Neural cell (in vitro differentiated cells): ENCODE measurements around the gene LRRC9. TPM values are rescaled to one million over a fixed set of nuclear protein-coding genes. Genes with fewer than 3 reads are reported as not detected.

Source experiments
- H2AFZ ChIP-seq: fragments of 200-600, 300-800 bp; sonication (generic), shearing (Covaris generic); 2 replicates; pipeline ENCODE4 v1.6.0; 2014; ENCODE audit warnings: low read depth, mild to moderate bottlenecking, antibody characterized with exemption, low read length, moderate library complexity
- H3F3A ChIP-seq: fragments of 200-600 bp; shearing (Covaris generic); 2 replicates; pipeline ENCODE4 v1.6.1; 2016; ENCODE audit warnings: mild to moderate bottlenecking, moderate library complexity, mixed read lengths, antibody characterized with exemption, low read length; ENCODE audit not compliant: insufficient read depth, poor library complexity, severe bottlenecking
- H3K27ac ChIP-seq: fragments of 200-600, 300-800 bp; sonication (generic), shearing (Covaris generic); 2 replicates; pipeline ENCODE4 v1.5.1; 2014; ENCODE audit warnings: mild to moderate bottlenecking, low read length, moderate library complexity
- H3K27me3 ChIP-seq: fragments of 300-800, 200-600 bp; sonication (generic), shearing (Covaris generic); 2 replicates; pipeline ENCODE4 v1.6.0; 2014; ENCODE audit warnings: mild to moderate bottlenecking, low read depth, low read length, moderate library complexity; ENCODE audit not compliant: insufficient read depth
- H3K36me3 ChIP-seq: fragments of 300-800, 200-600 bp; sonication (generic), shearing (Covaris generic); 2 replicates; pipeline ENCODE4 v1.5.1; 2014; ENCODE audit warnings: mild to moderate bottlenecking, antibody characterized with exemption, low read length, moderate library complexity; ENCODE audit not compliant: insufficient read depth
- H3K4me2 ChIP-seq: fragments of 300-800, 200-600 bp; sonication (generic), shearing (Covaris generic); 2 replicates; pipeline ENCODE4 v1.6.0; 2014; ENCODE audit warnings: mild to moderate bottlenecking, low read length
- H3K4me3 ChIP-seq: fragments of 300-800, 200-600 bp; sonication (generic), shearing (Covaris generic); 2 replicates; pipeline ENCODE4 v1.5.1; 2014; ENCODE audit warnings: mild to moderate bottlenecking, low read length, moderate library complexity
- H3K79me2 ChIP-seq: fragments of 200-600 bp; shearing (Covaris generic); replicated peaks from 2 replicates; pipeline ENCODE4 v1.6.0; 2014; ENCODE audit warnings: mild to moderate bottlenecking, low read length, moderate library complexity; ENCODE audit not compliant: insufficient read depth
- H3K9ac ChIP-seq: fragments of 300-800, 200-600 bp; sonication (generic), shearing (Covaris generic); 2 replicates; pipeline ENCODE4 v1.6.1; 2016; ENCODE audit warnings: mild to moderate bottlenecking, low read length, mixed read lengths
- H3K9me2 ChIP-seq: fragments of 200-600 bp; shearing (Covaris generic); 2 replicates; pipeline ENCODE4 v1.6.1; 2016; ENCODE audit warnings: mild to moderate bottlenecking, low read length, mixed read lengths; ENCODE audit not compliant: insufficient read depth
- H3K9me3 ChIP-seq: fragments of 200-600, 300-800 bp; sonication (generic), shearing (Covaris generic); 2 replicates; pipeline ENCODE4 v1.6.1; 2016; ENCODE audit warnings: mild to moderate bottlenecking, mixed run types, low read length, moderate library complexity, mixed read lengths
- H4K20me1 ChIP-seq: fragments of 200-600 bp; shearing (Covaris generic); 2 replicates; pipeline ENCODE4 v1.6.1; 2016; ENCODE audit warnings: mild to moderate bottlenecking, mixed run types; ENCODE audit not compliant: insufficient read depth
- CTCF ChIP-seq: fragments of 450-650 bp; IDR thresholded peaks from 2 replicates; pipeline ENCODE4 v1.5.1; 2014; ENCODE audit warnings: antibody characterized with exemption, mild to moderate bottlenecking, moderate library complexity; ENCODE audit not compliant: poor library complexity, severe bottlenecking
- EP300 ChIP-seq: fragments of 450-650 bp; conservative IDR thresholded peaks from 2 replicates; pipeline ENCODE4 v1.6.1; 2014; ENCODE audit warnings: antibody characterized with exemption, mild to moderate bottlenecking, moderate library complexity; ENCODE audit not compliant: poor library complexity, severe bottlenecking
- EZH2 ChIP-seq: fragments of 200-600, 300-800 bp; shearing (Covaris generic), sonication (generic); IDR thresholded peaks from 2 replicates; pipeline ENCODE4 v1.6.1; 2014; ENCODE audit warnings: antibody characterized with exemption, low read length, borderline replicate concordance, mild to moderate bottlenecking; ENCODE audit not compliant: insufficient read depth, poor library complexity, severe bottlenecking
- MXI1 ChIP-seq: fragments of 450-650 bp; conservative IDR thresholded peaks from 2 replicates; pipeline ENCODE4 v1.6.1; 2014; ENCODE audit warnings: antibody characterized with exemption, mild to moderate bottlenecking; ENCODE audit not compliant: poor library complexity, severe bottlenecking
- POLR2AphosphoS5 ChIP-seq: IDR thresholded peaks from 2 replicates; pipeline ENCODE4 v1.6.1; 2012
- RAD21 ChIP-seq: fragments of 450-650 bp; conservative IDR thresholded peaks from 2 replicates; pipeline ENCODE4 v1.6.1; 2014; ENCODE audit warnings: antibody characterized with exemption, mild to moderate bottlenecking, moderate library complexity
- REST ChIP-seq: IDR thresholded peaks from 2 replicates; pipeline ENCODE4 v1.6.1; 2012; ENCODE audit warnings: borderline replicate concordance
- SMC3 ChIP-seq: fragments of 450-650 bp; conservative IDR thresholded peaks from 2 replicates; pipeline ENCODE4 v1.6.1; 2014; ENCODE audit warnings: antibody characterized with exemption, mild to moderate bottlenecking, moderate library complexity; ENCODE audit not compliant: poor library complexity
- TAF1 ChIP-seq: IDR thresholded peaks from 2 replicates; pipeline ENCODE4 v1.6.1; 2012; ENCODE audit warnings: low read depth
- polyA plus RNA-seq: library from polyadenylated mRNA; depleted of rRNA; stranded (reverse); fragments of >200 nt; gene quantifications from 2 replicates; pipeline ENCODE4 v1.2.3, GENCODE V29; 2014

Gene LRRC9
- polyA plus RNA-seq, 1 donor from 2014 or later = 1.3 TPM

GRCh38 chr14:59890676-59891075 lies 29.3 kb upstream of the LRRC9 start:
- Histone ChIP-seq H2AFZ (no peak overlapping the region), H3K9ac (no peak overlapping the region), H3F3A (no peaks in the 10 kb centered on the region), H3K36me3 (no peaks in the 10 kb centered on the region), H3K4me2 (no peak overlapping the region), H3K4me3 (no peak overlapping the region), H3K27me3 (no peaks in the 10 kb centered on the region), H4K20me1 (no peaks in the 10 kb centered on the region), H3K79me2 (no peaks in the 10 kb centered on the region), H3K9me2 (no peaks in the 10 kb centered on the region), H3K9me3 (no peaks in the 10 kb centered on the region), H3K27ac (no peak overlapping the region)
- no peak for TF ChIP-seq CTCF
- TF ChIP-seq EP300 = no peak
- TF ChIP-seq POLR2AphosphoS5 = no peak
- TF ChIP-seq RAD21 = no peak
- no peak for TF ChIP-seq TAF1
- TF ChIP-seq SMC3 = no peak
- no peak for TF ChIP-seq MXI1
- no peak for TF ChIP-seq EZH2
- TF ChIP-seq REST = no peak

GRCh38 chr14:59895721-59896120 lies 24.2 kb upstream of the LRRC9 start:
- no peak overlapping the region for H3K4me3 ChIP-seq
- H3K79me2 ChIP-seq = no peaks in the 10 kb centered on the region
- H2AFZ ChIP-seq = no peak overlapping the region
- H3K36me3 ChIP-seq = no peaks in the 10 kb centered on the region
- H3K27ac ChIP-seq = no peak overlapping the region
- H4K20me1 ChIP-seq = no peaks in the 10 kb centered on the region
- H3K9me2 ChIP-seq = no peaks in the 10 kb centered on the region
- no peak overlapping the region for H3K4me2 ChIP-seq
- H3K9me3 ChIP-seq = no peaks in the 10 kb centered on the region
- no peaks in the 10 kb centered on the region for H3K27me3 ChIP-seq
- no peaks in the 10 kb centered on the region for H3F3A ChIP-seq
- H3K9ac ChIP-seq = no peak overlapping the region
- no peak for TF ChIP-seq REST
- TF ChIP-seq MXI1 = no peak
- TF ChIP-seq TAF1 = no peak
- no peak for TF ChIP-seq EP300
- TF ChIP-seq EZH2 = no peak
- TF ChIP-seq SMC3 = no peak
- no peak for TF ChIP-seq CTCF
- no peak for TF ChIP-seq POLR2AphosphoS5
- no peak for TF ChIP-seq RAD21
